Loucy (cell line): ENCODE measurements around the gene SCAF11.

ENCODE experiments used
- CTCF ChIP-seq: fragments of 200-600 bp; sonication (generic); conservative IDR thresholded peaks from 2 replicates; pipeline ENCODE4 v1.5.1; 2014; ENCODE audit warnings: mild to moderate bottlenecking, antibody characterized with exemption, low read length
- EZH2phosphoT487 ChIP-seq: fragments of 200-600 bp; IDR thresholded peaks from 2 replicates; pipeline ENCODE4 v1.6.1; 2018; ENCODE audit warnings: antibody characterized with exemption, mild to moderate bottlenecking, moderate library complexity, borderline replicate concordance

- no peak for TF ChIP-seq CTCF
- TF ChIP-seq EZH2phosphoT487: no peak
Observed at GRCh38 chr12:45988264-45988663, 2.1 kb downstream of the SCAF11 start.
